Activated B cell treated with CpG ODN at 0.5 μM for 24 hours (primary cell): ENCODE data around the gene EMILIN1. TPM values are rescaled to one million over a fixed set of nuclear protein-coding genes. Genes with fewer than 3 reads are reported as not detected.
A peak's percentile ranks its signal among the peaks of the same experiment; 100 is the strongest.

Source experiments
- ATAC-seq: fragments of 200-7000 bp; cut with Tn5 transposase; one replicate; pipeline ENCODE4 v1.10.0; 2021; ENCODE audit warnings: low read depth, mild to moderate bottlenecking, moderate library complexity
- CTCF ChIA-PET: fragments of 350-600 bp; sonication (Branson Sonifier 250); formaldehyde crosslinking; loops from one replicate; lab custom pipeline; 2021; ENCODE audit warnings: antibody characterized with exemption; lab: Charles Lee
- POLR2A ChIA-PET: fragments of 350-600 bp; sonication (Branson Sonifier 250); formaldehyde crosslinking; loops from one replicate; lab custom pipeline; 2021; ENCODE audit warnings: antibody characterized with exemption; lab: Charles Lee
- DNase-seq: peaks from one replicate; pipeline ENCODE4 v3.0.0; 2022
- H3K27ac Mint-ChIP-seq: one replicate; pipeline ENCODE4 v1.8.0; 2020; ENCODE audit warnings: mixed read lengths
- H3K27me3 Mint-ChIP-seq: one replicate; pipeline ENCODE4 v1.8.0; 2021; ENCODE audit warnings: mixed read lengths
- H3K36me3 Mint-ChIP-seq: one replicate; pipeline ENCODE4 v1.8.0; 2021; ENCODE audit warnings: low read depth, mixed read lengths
- H3K4me1 Mint-ChIP-seq: one replicate; pipeline ENCODE4 v1.8.0; 2021; ENCODE audit warnings: mixed read lengths
- H3K4me3 Mint-ChIP-seq: one replicate; pipeline ENCODE4 v1.8.0; 2020; ENCODE audit warnings: mild to moderate bottlenecking, mixed read lengths
- H3K9me3 Mint-ChIP-seq: one replicate; pipeline ENCODE4 v1.8.0; 2020; ENCODE audit warnings: mixed read lengths
- intact Hi-C: fragments of 100-400 bp; cut with micrococcal nuclease; formaldehyde crosslinking; loops from one replicate; pipeline ENCODE4 v1.15.1; 2024
- total RNA-seq: library from RNA; stranded (reverse); gene quantifications from 2 replicates; pipeline ENCODE4 v1.2.3, GENCODE V29; 2022
- TF ChIP-seq, protein P1 (sequence below): fragments of 200-600 bp; IDR thresholded peaks from one replicate; pipeline ENCODE4 v1.8.0; 2022; ENCODE audit warnings: antibody characterized with exemption, mild to moderate bottlenecking

EMILIN1 gene
- total RNA-seq, 1 donor from 2014 or later, result 0.69 TPM

DNA sequence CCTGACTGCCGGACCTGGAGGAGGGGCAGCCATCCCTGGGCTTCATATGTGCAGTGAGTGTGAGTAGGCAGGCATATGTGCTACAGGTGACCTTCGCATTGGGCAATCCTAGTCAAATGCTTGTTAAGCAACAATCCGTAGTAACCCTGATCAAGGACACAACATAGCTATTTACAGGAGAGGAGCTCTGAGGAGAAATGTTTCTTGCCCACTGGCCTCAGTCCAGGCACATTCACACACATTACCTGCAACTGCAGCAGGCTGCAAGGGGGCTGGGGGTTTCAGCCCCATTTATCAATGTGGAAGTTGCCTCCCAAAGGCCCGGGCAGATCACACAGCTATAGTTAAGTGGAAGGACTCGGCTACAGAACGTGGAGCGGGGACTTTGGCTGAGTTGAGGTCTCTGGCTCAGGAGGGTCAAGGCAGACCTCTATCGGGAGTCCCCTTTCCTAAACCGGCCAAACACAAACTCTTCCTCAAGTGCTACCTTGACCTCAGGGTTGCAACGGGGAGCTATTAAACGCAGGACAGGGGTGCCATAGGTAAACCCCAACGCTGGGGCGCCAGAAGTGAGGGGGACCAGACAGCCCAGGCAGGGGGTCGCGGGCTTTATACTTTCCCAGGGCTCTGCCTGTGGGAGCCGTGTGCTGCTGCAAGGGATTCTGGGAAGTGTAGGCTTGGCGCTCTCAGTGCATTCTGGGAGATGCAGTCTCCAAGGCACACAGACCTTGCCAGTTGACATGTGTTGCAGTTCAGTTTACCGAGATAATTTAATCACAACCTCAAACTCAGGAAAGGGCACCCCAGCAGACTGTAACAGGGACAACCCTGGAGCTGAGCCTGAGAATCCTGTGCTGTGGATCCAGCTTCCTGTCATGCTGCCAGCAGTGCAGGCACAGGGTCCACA, 17.6 kb downstream of the EMILIN1 start:
- DNase-seq (no peak), ATAC-seq (peak; percentile 98)
- Mint-ChIP-seq H3K27ac (no peak overlapping the region), H3K27me3 (no peaks in the 10 kb centered on the region), H3K4me3 (peak overlapping the region; percentile 81), H3K36me3 (no peaks in the 10 kb centered on the region), H3K4me1 (peaks cover 11% of the 10 kb centered on the region), H3K9me3 (no peaks in the 10 kb centered on the region)
- TF ChIP-seq, protein P1, sequence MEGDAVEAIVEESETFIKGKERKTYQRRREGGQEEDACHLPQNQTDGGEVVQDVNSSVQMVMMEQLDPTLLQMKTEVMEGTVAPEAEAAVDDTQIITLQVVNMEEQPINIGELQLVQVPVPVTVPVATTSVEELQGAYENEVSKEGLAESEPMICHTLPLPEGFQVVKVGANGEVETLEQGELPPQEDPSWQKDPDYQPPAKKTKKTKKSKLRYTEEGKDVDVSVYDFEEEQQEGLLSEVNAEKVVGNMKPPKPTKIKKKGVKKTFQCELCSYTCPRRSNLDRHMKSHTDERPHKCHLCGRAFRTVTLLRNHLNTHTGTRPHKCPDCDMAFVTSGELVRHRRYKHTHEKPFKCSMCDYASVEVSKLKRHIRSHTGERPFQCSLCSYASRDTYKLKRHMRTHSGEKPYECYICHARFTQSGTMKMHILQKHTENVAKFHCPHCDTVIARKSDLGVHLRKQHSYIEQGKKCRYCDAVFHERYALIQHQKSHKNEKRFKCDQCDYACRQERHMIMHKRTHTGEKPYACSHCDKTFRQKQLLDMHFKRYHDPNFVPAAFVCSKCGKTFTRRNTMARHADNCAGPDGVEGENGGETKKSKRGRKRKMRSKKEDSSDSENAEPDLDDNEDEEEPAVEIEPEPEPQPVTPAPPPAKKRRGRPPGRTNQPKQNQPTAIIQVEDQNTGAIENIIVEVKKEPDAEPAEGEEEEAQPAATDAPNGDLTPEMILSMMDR, result no peak
- intact Hi-C loops, result loop anchor here (1.0 kb wide), 1 partner anchor 10 kb away; the partner anchor contains the start of gene KHK
- ChIA-PET POLR2A (interaction anchor here (0.9 to 2.1 kb wide), 4 partner anchors 9 to 116 kb away, joined by 3 to 7 read pairs (median 5); partner anchors contain the start of genes ATRAID, OST4, PREB and SLC5A6), CTCF (interaction anchor here (1.1 to 2.1 kb wide), 3 partner anchors 10 to 185 kb away, joined by 3 to 14 read pairs (median 8); no protein-coding TSS in a partner anchor)

DNA sequence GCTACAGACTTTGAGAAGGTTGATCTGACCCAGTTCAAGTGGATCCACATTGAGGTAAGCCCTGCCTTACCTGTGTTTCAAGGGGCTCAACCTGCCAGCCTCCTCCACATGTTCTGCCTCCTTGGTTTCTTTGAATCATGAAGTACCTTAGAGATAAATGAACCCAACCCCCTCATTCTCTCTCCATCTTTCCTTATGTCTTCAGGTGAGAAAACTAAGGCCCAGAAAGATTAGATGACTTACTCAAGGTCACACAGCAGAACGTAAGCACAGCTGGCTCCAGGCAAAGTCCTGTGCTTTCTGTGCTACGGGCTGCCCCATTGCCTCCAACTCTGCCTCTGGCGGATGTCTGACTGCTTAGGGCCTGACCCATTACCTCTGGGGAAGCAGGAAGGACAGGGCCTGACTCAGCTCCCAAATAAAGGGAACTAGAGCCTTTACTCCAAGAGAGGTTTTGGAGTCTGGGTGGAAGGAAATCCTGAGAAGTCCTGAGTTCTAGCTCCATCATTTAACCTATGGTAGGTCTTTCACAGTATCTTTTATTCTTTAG, 18.4 kb downstream of the EMILIN1 start:
- Mint-ChIP-seq H3K27ac (no peak overlapping the region), H3K9me3 (no peaks in the 10 kb centered on the region), H3K4me1 (peaks cover 11% of the 10 kb centered on the region), H3K27me3 (no peaks in the 10 kb centered on the region), H3K4me3 (no peak overlapping the region), H3K36me3 (no peaks in the 10 kb centered on the region)
- no peak for DNase-seq
- TF ChIP-seq, protein P1, result no peak
- ChIA-PET CTCF (interaction anchor here (0.7 to 2.1 kb wide), 8 partner anchors 9 to 206 kb away, joined by 3 to 14 read pairs (median 4); no protein-coding TSS in a partner anchor), POLR2A (interaction anchor here (1.4 to 2.1 kb wide), 3 partner anchors 26 to 115 kb away, joined by 4 to 7 read pairs (median 6); partner anchors contain the start of genes ATRAID, OST4, PREB and SLC5A6)
- intact Hi-C loops, result loop anchor here (1.0 kb wide), 1 partner anchor 11 kb away; the partner anchor contains the start of gene KHK
- ATAC-seq, result no peak

DNA sequence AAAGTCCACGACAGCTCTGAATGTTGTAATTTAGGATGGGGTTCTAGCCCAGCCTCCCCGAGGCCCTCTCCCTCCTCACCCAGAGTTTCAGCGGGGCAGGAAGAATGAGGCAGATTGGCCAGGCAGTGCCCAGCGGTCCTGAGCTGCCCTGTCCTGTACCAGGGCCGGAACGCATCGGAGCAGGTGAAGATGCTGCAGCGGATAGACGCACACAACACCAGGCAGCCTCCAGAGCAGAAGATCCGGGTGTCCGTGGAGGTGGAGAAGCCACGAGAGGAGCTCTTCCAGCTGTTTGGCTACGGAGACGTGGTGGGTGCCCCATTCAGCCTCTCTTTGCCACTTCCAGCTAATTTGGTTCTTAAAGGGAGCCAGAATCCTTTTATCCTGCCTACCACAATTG, 18.9 kb downstream of the EMILIN1 start:
- ATAC-seq, result no peak
- H3K36me3 Mint-ChIP-seq, result no peaks in the 10 kb centered on the region
- DNase-seq, result no peak
- CTCF ChIA-PET, result interaction anchor here (0.7 to 2.1 kb wide), 8 partner anchors 16 to 206 kb away, joined by 3 to 14 read pairs (median 4); no protein-coding TSS in a partner anchor
- POLR2A ChIA-PET, result interaction anchor here (2.1 kb wide), 1 partner anchor 26 kb away, joined by 7 read pairs; the partner anchor contains the start of gene OST4
- TF ChIP-seq, protein P1, result no peak
- no peaks in the 10 kb centered on the region for H3K27me3 Mint-ChIP-seq
- no peak overlapping the region for H3K27ac Mint-ChIP-seq
- no peaks in the 10 kb centered on the region for H3K9me3 Mint-ChIP-seq
- H3K4me1 Mint-ChIP-seq, result peaks cover 11% of the 10 kb centered on the region
- H3K4me3 Mint-ChIP-seq, result no peak overlapping the region
- intact Hi-C loops, result no loop called here

DNA sequence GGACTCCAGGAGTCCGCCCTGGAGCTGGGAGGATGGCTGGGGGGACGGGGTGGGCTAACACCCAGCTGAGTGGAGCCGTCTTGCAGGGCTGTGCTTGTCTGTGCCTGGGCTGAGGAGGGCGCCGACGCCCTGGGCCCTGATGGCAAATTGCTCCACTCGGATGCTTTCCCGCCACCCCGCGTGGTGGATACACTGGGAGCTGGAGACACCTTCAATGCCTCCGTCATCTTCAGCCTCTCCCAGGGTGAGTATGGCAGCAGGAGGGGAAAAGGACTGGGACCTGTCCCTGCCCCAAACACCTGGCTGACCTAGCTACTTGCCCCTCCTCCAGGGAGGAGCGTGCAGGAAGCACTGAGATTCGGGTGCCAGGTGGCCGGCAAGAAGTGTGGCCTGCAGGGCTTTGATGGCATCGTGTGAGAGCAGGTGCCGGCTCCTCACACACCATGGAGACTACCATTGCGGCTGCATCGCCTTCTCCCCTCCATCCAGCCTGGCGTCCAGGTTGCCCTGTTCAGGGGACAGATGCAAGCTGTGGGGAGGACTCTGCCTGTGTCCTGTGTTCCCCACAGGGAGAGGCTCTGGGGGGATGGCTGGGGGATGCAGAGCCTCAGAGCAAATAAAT, 21.0 kb downstream of the EMILIN1 start:
- Mint-ChIP-seq H3K36me3 (no peaks in the 10 kb centered on the region), H3K4me3 (no peak overlapping the region), H3K27ac (no peak overlapping the region), H3K4me1 (peaks cover 11% of the 10 kb centered on the region), H3K9me3 (no peaks in the 10 kb centered on the region), H3K27me3 (peaks cover 1% of the 10 kb centered on the region)
- CTCF ChIA-PET, result interaction anchor here (0.9 to 4.6 kb wide), 5 partner anchors 92 to 204 kb away, joined by 3 to 38 read pairs (median 7); partner anchors contain the start of genes CAD and TRIM54
- ATAC-seq (no peak), DNase-seq (no peak)
- POLR2A ChIA-PET, result interaction anchor here (0.5 kb wide), 1 partner anchor 12 kb away, joined by 4 read pairs; no protein-coding TSS in a partner anchor
- intact Hi-C loops, result no loop called here
- TF ChIP-seq, protein P1, result no peak
